CD4-positive, alpha-beta memory T cell (primary cell): ENCODE measurements around the gene EIF2B2. TPM values are rescaled to one million over a fixed set of nuclear protein-coding genes. Genes with fewer than 3 reads are reported as not detected.

Experiments
- CTCF ChIA-PET: fragments of 350-600 bp; sonication (Branson Sonifier 250); formaldehyde crosslinking; loops from one replicate; lab custom pipeline; 2021; ENCODE audit warnings: inconsistent platforms; ENCODE audit not compliant: partially characterized antibody; lab: Charles Lee
- POLR2A ChIA-PET: fragments of 350-600 bp; sonication (Branson Sonifier 250); formaldehyde crosslinking; loops from one replicate; lab custom pipeline; 2021; ENCODE audit not compliant: partially characterized antibody; lab: Charles Lee
- DNase-seq, 5 donors: peaks; one replicate each; pipeline versions ENCODE4 v3.0.0 to v3.0.0-alpha.2; 2020 to 2022; ENCODE audit warnings: mixed read lengths in 1 of 5
- H3K27ac ChIP-seq: one replicate; pipeline ENCODE4 v1.7.0; 2013; ENCODE audit warnings: low read depth, low read length
- H3K27me3 ChIP-seq: 2 replicates; pipeline ENCODE4 v1.7.0; 2013; ENCODE audit warnings: mild to moderate bottlenecking, low read length, moderate library complexity; ENCODE audit not compliant: insufficient read depth
- H3K36me3 ChIP-seq: 2 replicates; pipeline ENCODE4 v1.7.0; 2013; ENCODE audit warnings: mild to moderate bottlenecking, low read length, moderate library complexity; ENCODE audit not compliant: insufficient read depth
- H3K4me1 ChIP-seq: 2 replicates; pipeline ENCODE4 v1.7.0; 2013; ENCODE audit warnings: mild to moderate bottlenecking, low read length, moderate library complexity; ENCODE audit not compliant: insufficient read depth
- H3K4me3 ChIP-seq, 2 donors: one replicate each; pipeline ENCODE4 v1.7.0; 2013; ENCODE audit warnings: low read length in 2 of 2, mild to moderate bottlenecking in 1 of 2
- H3K9me3 ChIP-seq, 2 donors: one replicate each; pipeline ENCODE4 v1.7.0; 2013; ENCODE audit warnings: low read length in 2 of 2, control low read depth in 1 of 2; ENCODE audit not compliant: control insufficient read depth in 1 of 2
- H3K27ac Mint-ChIP-seq, 7 donors: one replicate each; pipeline ENCODE4 v1.8.0; 2020 to 2021; ENCODE audit warnings: mixed read lengths in 7 of 7, mild to moderate bottlenecking in 6 of 7, inconsistent platforms in 3 of 7, moderate library complexity in 3 of 7
- H3K27me3 Mint-ChIP-seq, 2 donors: one replicate each; pipeline ENCODE4 v1.8.0; 2020 to 2021; ENCODE audit warnings: mixed read lengths in 2 of 2
- H3K36me3 Mint-ChIP-seq, 2 donors: one replicate each; pipeline ENCODE4 v1.8.0; 2020 to 2021; ENCODE audit warnings: mixed read lengths in 2 of 2, inconsistent platforms in 1 of 2, mild to moderate bottlenecking in 1 of 2
- H3K4me1 Mint-ChIP-seq, 4 donors: one replicate each; pipeline ENCODE4 v1.8.0; 2020 to 2021; ENCODE audit warnings: mixed read lengths in 4 of 4, mild to moderate bottlenecking in 1 of 4
- H3K4me3 Mint-ChIP-seq, 8 donors: one replicate each; pipeline ENCODE4 v1.8.0; 2020 to 2021; ENCODE audit warnings: mixed read lengths in 8 of 8, mild to moderate bottlenecking in 7 of 8, moderate library complexity in 6 of 8, inconsistent platforms in 3 of 8
- H3K9me3 Mint-ChIP-seq, 8 donors: one replicate each; pipeline ENCODE4 v1.8.0; 2020 to 2021; ENCODE audit warnings: mixed read lengths in 8 of 8, mild to moderate bottlenecking in 5 of 8, inconsistent platforms in 3 of 8, moderate library complexity in 1 of 8
- intact Hi-C: fragments of 100-400 bp; cut with micrococcal nuclease; formaldehyde crosslinking; loops from one replicate; pipeline ENCODE4 v1.15.1; 2023
- polyA plus RNA-seq, 2 donors: library from polyadenylated mRNA; unstranded; fragments of 300-500 nt; fragmentation: Illumina TruSeq; gene quantifications; one replicate each; pipeline ENCODE4 v1.2.3, GENCODE V29; 2021
- total RNA-seq, 2 experiments: library from RNA; stranded (reverse); gene quantifications; one replicate each; pipeline ENCODE4 v1.2.3, GENCODE V29; 2021

The EIF2B2 gene
- total and polyA plus RNA-seq, 4 experiments from 2014 or later: 31.3 to 38.8 (median 32.2) TPM

- intact Hi-C loops: no loop called here
Measured at GRCh38 chr14:75048101-75048500, 45.4 kb downstream of the EIF2B2 start.

GRCh38 chr14:75049136-75049535 lies 46.4 kb downstream of the EIF2B2 start:
- peaks cover 22 to 58% (median 38%) of the 10 kb centered on the region in 4 donors for H3K4me1 Mint-ChIP-seq
- no peak for DNase-seq
- H3K36me3 Mint-ChIP-seq: peaks cover 7 to 10% of the 10 kb centered on the region in 2 donors
- H3K27me3 ChIP-seq: no peaks in the 10 kb centered on the region
- intact Hi-C loops: no loop called here
- H3K27ac Mint-ChIP-seq: no peak overlapping the region
- ChIA-PET CTCF (interaction anchor here (1.0 to 1.3 kb wide), 2 partner anchors 14 to 39 kb away, joined by 3 to 6 read pairs; partner anchors contain the start of gene ACYP1), POLR2A (interaction anchor here (1.0 to 1.9 kb wide), 3 partner anchors 14 to 39 kb away, joined by 3 to 8 read pairs (median 3); partner anchors contain the start of gene ACYP1)
- H3K36me3 ChIP-seq: no peaks in the 10 kb centered on the region
- no peaks in the 10 kb centered on the region for H3K9me3 Mint-ChIP-seq
- no peak overlapping the region for H3K4me3 ChIP-seq
- H3K27ac ChIP-seq: no peak overlapping the region
- H3K4me1 ChIP-seq: peaks cover 29% of the 10 kb centered on the region
- peak overlapping the region in 1 of 8 donors; percentile 24 for H3K4me3 Mint-ChIP-seq
- H3K9me3 ChIP-seq: no peaks in the 10 kb centered on the region
- no peaks in the 10 kb centered on the region for H3K27me3 Mint-ChIP-seq

More at GRCh38 chr14:75048101-75048500, 45.4 kb downstream of the EIF2B2 start:
- H3K27ac Mint-ChIP-seq: no peak overlapping the region
- Histone ChIP-seq H3K4me3 (no peak overlapping the region), H3K27ac (no peak overlapping the region), H3K4me1 (peaks cover 29% of the 10 kb centered on the region), H3K9me3 (no peaks in the 10 kb centered on the region), H3K27me3 (no peaks in the 10 kb centered on the region), H3K36me3 (no peaks in the 10 kb centered on the region)
- DNase-seq: no peak
- no peaks in the 10 kb centered on the region for H3K27me3 Mint-ChIP-seq
- CTCF ChIA-PET: interaction anchor here (1.0 to 1.3 kb wide), 3 partner anchors 16 to 143 kb away, joined by 3 to 6 read pairs (median 4); partner anchors contain the start of gene ACYP1
- POLR2A ChIA-PET: interaction anchor here (1.0 to 1.9 kb wide), 3 partner anchors 15 to 40 kb away, joined by 3 to 8 read pairs (median 3); partner anchors contain the start of gene ACYP1
- H3K4me3 Mint-ChIP-seq: no peak overlapping the region
- H3K36me3 Mint-ChIP-seq: peaks cover 7 to 10% of the 10 kb centered on the region in 2 donors
- H3K9me3 Mint-ChIP-seq: no peaks in the 10 kb centered on the region
- peaks cover 24 to 59% (median 40%) of the 10 kb centered on the region in 4 donors for H3K4me1 Mint-ChIP-seq

- peak overlapping the region in 4 of 7 donors; percentile 38 to 86 (median 74) for H3K27ac Mint-ChIP-seq
- peak overlapping the region; percentile 81 to 96 (median 85) for H3K4me3 Mint-ChIP-seq
- H3K27me3 Mint-ChIP-seq: no peaks in the 10 kb centered on the region
- CTCF ChIA-PET: interaction anchor here (0.9 to 1.4 kb wide), 3 partner anchors 13 to 21 kb away, joined by 3 to 4 read pairs (median 3); no protein-coding TSS in a partner anchor
- no peaks in the 10 kb centered on the region for H3K27me3 ChIP-seq
- H3K36me3 Mint-ChIP-seq: peaks cover 7 to 9% of the 10 kb centered on the region in 2 donors
- H3K9me3 Mint-ChIP-seq: no peaks in the 10 kb centered on the region
- no peaks in the 10 kb centered on the region for H3K9me3 ChIP-seq
- peaks cover 29% of the 10 kb centered on the region for H3K4me1 ChIP-seq
- H3K4me1 Mint-ChIP-seq: peaks cover 17 to 52% (median 33%) of the 10 kb centered on the region in 4 donors
- no peaks in the 10 kb centered on the region for H3K36me3 ChIP-seq
- POLR2A ChIA-PET: interaction anchor here (1.2 to 2.5 kb wide), 2 partner anchors 14 to 21 kb away, joined by 4 to 18 read pairs; partner anchors contain the start of gene ACYP1
- no peak overlapping the region for H3K27ac ChIP-seq
- DNase-seq: no peak
- intact Hi-C loops: loop anchor here (2.0 kb wide), 1 partner anchor 47 kb away; the partner anchor contains the start of gene EIF2B2
- no peak overlapping the region for H3K4me3 ChIP-seq
Measured at GRCh38 chr14:75049731-75050201, 47.0 kb downstream of the EIF2B2 start.

GRCh38 chr14:75050852-75051555 lies 48.3 kb downstream of the EIF2B2 start, which contains the start of gene MLH3:
Gene MLH3, minus strand, starts transcription at chr14:75051467. Its CDS starts 1,812 bp downstream, at chr14:75049655.
- Mint-ChIP-seq H3K9me3 (no peaks in the 10 kb centered on the region), H3K4me1 (peaks cover 14 to 41% (median 31%) of the 10 kb centered on the region in 4 donors), H3K27ac (peak within 1 kb of the TSS; percentile 93 to 98 (median 97)), H3K4me3 (peak within 1 kb of the TSS; percentile 89 to 96 (median 94)), H3K27me3 (no peaks in the 10 kb centered on the region), H3K36me3 (peaks cover 9 to 14% of the 10 kb centered on the region in 2 donors)
- ChIA-PET CTCF (interaction anchor here (0.7 to 1.4 kb wide), 2 partner anchors 20 to 190 kb away, joined by 3 to 4 read pairs; no protein-coding TSS in a partner anchor), POLR2A (interaction anchor here (1.2 to 2.5 kb wide), 4 partner anchors 13 to 19 kb away, joined by 3 to 18 read pairs (median 6); partner anchors contain the start of genes ACYP1 and ZC2HC1C)
- intact Hi-C loops: loop anchor here (1.0 to 2.0 kb wide), 2 partner anchors 13 to 48 kb away; partner anchors contain the start of genes ACYP1 and EIF2B2
- Histone ChIP-seq H3K4me1 (peaks cover 22% of the 10 kb centered on the region), H3K27me3 (no peaks in the 10 kb centered on the region), H3K4me3 (peak within 1 kb of the TSS; percentile 63 to 73), H3K36me3 (no peaks in the 10 kb centered on the region), H3K27ac (peak within 1 kb of the TSS; percentile 80), H3K9me3 (no peaks in the 10 kb centered on the region)
- DNase-seq: peak; percentile 72 to 83 (median 79)

DNA sequence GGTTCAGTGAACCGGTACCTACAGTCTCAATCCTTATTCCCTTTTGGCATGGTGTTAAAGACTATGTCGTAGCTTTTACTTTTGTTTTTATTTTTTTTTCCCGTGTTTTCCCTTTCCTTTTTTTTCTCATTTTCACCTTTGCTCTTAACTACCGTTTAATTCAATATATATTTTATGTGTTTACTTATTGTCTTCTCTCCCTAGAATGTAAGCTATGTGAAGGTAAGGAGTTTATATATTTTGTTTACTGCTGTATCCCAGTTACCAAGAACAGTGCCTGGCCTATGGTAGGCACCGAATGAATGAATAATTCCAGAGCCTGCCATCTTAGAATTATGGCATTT lies 48.8 kb downstream of the EIF2B2 start:
- peaks cover 10 to 35% (median 26%) of the 10 kb centered on the region in 4 donors for H3K4me1 Mint-ChIP-seq

GRCh38 chr14:75053396-75054291 lies 50.9 kb downstream of the EIF2B2 start:
- no peaks in the 10 kb centered on the region for H3K27me3 ChIP-seq
- intact Hi-C loops: no loop called here
- no peaks in the 10 kb centered on the region for H3K9me3 ChIP-seq
- Mint-ChIP-seq H3K36me3 (peaks cover 8 to 17% of the 10 kb centered on the region in 2 donors), H3K4me3 (peak overlapping the region in 1 of 8 donors; percentile 2), H3K27me3 (no peaks in the 10 kb centered on the region), H3K4me1 (peaks cover 13 to 26% (median 21%) of the 10 kb centered on the region in 4 donors), H3K27ac (no peak overlapping the region), H3K9me3 (no peaks in the 10 kb centered on the region)
- H3K4me1 ChIP-seq: peaks cover 22% of the 10 kb centered on the region
- POLR2A ChIA-PET: no interaction called here
- CTCF ChIA-PET: no interaction called here
- DNase-seq: no peak
- H3K4me3 ChIP-seq: no peak overlapping the region
- no peaks in the 10 kb centered on the region for H3K36me3 ChIP-seq
- H3K27ac ChIP-seq: no peak overlapping the region

More for the DNA sequence above, 48.8 kb downstream of the EIF2B2 start:
- no peaks in the 10 kb centered on the region for H3K9me3 ChIP-seq
- Mint-ChIP-seq H3K27ac (peak overlapping the region; percentile 93 to 98 (median 97)), H3K4me3 (peak overlapping the region; percentile 89 to 96 (median 94)), H3K27me3 (no peaks in the 10 kb centered on the region), H3K36me3 (peaks cover 5 to 17% of the 10 kb centered on the region in 2 donors), H3K9me3 (no peaks in the 10 kb centered on the region)
- H3K27me3 ChIP-seq: no peaks in the 10 kb centered on the region
- peak overlapping the region; percentile 63 to 73 for H3K4me3 ChIP-seq
- H3K4me1 ChIP-seq: peaks cover 22% of the 10 kb centered on the region
- peak overlapping the region; percentile 80 for H3K27ac ChIP-seq
- intact Hi-C loops: loop anchor here (1.0 to 2.0 kb wide), 2 partner anchors 13 to 49 kb away; partner anchors contain the start of genes ACYP1 and EIF2B2
- no peak for DNase-seq
- ChIA-PET CTCF (interaction anchor here (0.7 kb wide), 1 partner anchor 191 kb away, joined by 3 read pairs; no protein-coding TSS in a partner anchor), POLR2A (interaction anchor here (1.3 to 2.5 kb wide), 3 partner anchors 12 to 17 kb away, joined by 3 to 18 read pairs (median 7); partner anchors contain the start of genes ACYP1 and ZC2HC1C)
- no peaks in the 10 kb centered on the region for H3K36me3 ChIP-seq
